GM12892 (cell line): Measurements from ENCODE around the gene LBHD2.

Experiments
- POLR2A ChIP-seq: IDR thresholded peaks from 2 replicates; pipeline ENCODE4 v1.6.1; 2011; ENCODE audit warnings: low read depth, low read length, control low read depth
- TAF1 ChIP-seq: IDR thresholded peaks from 2 replicates; pipeline ENCODE4 v1.6.1; 2011; ENCODE audit warnings: low read depth, mild to moderate bottlenecking, control low read depth, low read length, borderline replicate concordance

GRCh38 chr14:103050935-103051334 lies 33.1 kb upstream of the LBHD2 start:
- TF ChIP-seq POLR2A (no peak), TAF1 (no peak)
